Hematopoietic multipotent progenitor cell treated with erythropoietin and hydrocortisone succinate and interleukin-3 and kit ligand, for 6 days (in vitro differentiated cells): ENCODE data around the gene CTU1.
A peak's percentile ranks its signal among the peaks of the same experiment; 100 is the strongest.
"Not testable (repeated sequence)": the region's sequence is repeated elsewhere in the genome, so short reads cannot be mapped to it uniquely, and the experiment has no call there.

Experiments
- DNase-seq: peaks from one replicate; pipeline ENCODE4 v3.0.0-alpha.2; 2015

Gene CTU1

DNA sequence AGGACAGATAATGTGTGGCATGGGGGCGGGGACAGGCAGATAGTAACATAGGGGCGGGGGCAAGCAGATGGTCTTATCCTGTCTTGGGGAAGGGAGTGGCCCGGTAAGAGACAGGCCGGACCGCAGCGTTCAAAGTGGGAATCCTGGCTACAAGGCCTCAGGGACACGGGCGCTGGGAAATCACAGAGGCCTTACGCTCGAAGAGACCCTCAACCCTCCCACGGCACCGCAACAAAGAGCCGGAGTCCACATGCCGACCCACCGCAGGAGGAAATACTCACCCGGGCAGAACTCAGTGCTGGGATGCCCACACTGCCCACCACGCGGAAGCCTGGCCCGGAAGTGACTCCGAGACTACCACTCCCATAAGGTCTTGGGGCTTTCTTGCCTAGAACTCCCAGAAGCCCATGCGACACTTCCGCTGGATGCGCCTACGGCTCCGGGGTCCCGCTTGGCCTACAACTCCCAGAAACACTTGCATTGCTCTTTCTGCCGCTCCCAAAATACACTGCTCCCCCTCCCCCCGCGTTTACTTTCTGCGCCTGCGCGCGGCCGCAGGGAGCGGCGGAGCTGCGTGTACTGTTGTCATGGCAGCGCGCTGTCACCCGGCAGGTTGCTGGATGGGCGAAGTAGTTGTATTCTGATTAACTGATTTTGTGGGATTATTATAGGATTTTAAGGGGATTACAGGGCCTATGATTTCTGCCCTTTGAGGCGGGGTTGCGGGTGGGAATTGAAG lies at the start of gene CTU1:
CTU1 (minus strand) TSS at position 344 of the 739 bp plus-strand sequence. CDS start 3,840 bp downstream, outside the sequence.
- peak; percentile 99 for DNase-seq

DNA sequence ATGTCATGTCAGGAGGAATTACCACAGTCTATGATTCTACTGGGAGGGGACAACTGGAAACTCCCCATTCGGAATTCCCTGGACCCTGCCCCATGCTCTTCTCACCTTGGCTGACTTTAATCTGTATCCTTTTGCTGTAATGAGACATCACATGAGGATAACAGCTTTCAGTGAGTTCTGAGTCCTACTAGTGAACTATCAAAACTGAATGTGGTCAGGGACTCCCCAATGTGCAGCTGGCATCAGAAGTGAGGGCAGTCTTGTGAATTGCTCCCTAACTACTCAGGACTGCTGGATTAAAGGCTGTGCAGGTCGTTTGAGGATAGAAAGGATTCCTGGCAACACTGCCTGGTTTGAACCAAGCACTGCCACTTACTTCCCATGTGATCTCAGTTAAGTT lies 49.1 kb upstream of the CTU1 start:
- no peak for DNase-seq

DNA sequence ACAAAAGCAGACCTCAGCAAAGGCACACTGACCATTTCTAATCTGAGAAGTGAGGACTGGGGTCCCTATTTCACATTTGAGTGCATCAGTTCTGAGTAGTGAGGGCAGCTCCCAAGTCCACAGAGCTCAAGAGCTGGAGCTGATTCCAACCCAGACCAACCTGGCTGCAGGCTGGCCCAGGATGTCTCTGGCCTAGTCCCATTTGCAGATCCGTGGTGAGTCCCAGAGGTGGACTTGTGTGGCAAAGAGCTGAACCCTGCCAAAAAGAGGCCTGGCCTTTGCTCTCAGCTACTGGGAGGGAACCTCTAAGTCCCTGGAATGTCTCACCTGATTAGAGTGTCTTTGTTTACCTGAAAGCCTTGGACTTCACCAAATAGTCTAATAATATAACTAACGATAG lies 48.5 kb upstream of the CTU1 start:
- DNase-seq: no peak

DNA sequence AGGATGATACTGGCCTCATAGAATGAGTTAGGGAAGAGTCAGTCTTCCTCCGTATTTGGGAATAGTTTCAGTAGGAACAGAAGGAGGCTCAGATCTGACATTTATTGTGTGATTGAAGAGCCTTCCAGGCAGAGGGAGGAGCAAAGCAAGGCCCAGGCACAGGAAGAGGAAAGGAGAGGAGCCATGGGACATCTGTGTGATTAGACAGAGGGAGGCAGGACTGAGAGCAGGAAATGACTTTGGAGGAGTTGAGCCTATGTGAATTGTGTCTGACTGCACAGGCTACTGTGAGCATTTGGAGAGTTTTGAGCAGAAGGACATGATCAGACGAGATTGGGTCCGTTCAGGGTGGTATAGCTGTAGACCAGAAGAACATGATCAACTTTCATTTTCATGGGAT lies 42.4 kb upstream of the CTU1 start:
- DNase-seq: no peak

DNA sequence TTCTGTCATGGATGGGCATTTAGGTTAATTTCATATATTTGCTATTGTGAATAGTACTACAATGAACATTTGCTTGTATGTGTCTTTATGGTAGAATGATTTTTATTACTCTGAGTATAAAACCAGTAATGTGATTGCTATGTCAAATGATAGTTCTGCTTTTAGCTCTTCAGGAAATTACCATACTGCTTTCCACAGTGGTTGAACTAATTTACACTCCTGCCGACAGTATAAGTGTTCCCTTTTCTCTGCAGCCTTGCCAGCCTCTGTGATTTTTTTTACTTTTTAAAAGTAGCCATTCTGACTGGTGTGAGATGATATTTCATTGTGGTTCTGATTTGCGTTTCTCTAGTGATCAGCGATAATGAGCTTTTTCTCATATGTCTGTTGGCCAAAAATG lies 40.4 kb upstream of the CTU1 start:
- DNase-seq: no peak

DNA sequence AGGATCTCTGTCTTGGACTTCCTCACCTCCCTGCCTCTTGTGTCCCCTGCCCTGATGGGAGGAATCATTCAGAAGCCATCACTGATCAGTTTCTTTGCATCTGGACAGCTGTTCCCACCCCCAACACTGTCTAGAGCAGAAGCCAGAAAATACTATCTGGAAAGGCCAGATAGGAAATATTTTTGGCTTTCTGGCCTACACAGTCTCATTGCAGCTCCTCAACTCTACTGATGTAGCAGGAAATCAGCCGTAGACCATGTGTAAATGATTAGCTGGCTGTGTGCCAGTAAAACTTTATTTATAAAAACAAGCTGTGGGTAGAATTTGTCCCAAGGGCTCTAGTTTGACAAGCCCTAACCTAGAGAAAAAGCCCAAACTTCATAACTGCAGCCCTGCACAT lies 39.5 kb upstream of the CTU1 start:
- DNase-seq: peak; percentile 69

DNA sequence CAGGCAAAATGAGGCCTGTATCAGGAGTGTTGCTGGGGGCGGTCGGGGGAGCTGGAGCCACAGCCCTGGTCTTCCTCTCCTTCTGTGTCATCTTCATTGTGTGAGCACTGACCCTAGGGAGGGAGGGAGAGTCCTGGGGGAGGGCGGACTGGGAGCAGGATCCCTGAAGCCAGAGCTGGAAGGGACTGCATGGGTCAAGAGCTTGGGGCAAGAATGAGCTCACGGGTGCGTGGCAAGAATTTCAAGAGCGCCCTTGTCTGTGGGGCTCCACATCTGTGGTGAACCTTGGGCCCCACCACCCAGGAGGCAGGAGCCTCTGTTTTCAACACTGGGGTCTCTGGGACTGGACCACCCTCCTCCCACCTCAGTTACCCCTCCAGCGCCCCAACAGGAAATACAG lies 38.5 kb upstream of the CTU1 start:
- DNase-seq: no peak

DNA sequence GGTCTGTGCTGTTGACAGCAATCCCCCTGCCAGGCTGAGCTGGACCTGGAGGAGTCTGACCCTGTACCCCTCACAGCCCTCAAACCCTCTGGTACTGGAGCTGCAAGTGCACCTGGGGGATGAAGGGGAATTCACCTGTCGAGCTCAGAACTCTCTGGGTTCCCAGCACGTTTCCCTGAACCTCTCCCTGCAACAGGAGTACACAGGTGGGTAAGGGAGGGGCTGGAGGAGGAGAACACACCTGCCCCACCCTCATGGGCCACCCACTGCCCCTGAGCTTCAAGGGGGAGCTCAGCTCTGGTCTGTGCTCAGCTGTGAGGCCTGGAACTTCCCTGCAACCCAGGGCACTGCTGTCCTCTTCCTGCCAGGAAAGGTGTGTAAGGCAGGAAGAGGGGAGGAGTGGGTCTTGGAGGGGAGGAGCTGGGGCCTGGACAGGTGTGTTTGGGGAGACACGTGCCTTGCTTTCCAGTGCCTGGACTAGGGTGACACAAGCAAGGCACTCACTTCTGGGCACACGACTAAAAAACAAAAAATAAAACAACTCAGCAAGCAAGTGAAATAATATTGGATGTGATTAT lies 37.8 kb upstream of the CTU1 start:
- no peak for DNase-seq

DNA sequence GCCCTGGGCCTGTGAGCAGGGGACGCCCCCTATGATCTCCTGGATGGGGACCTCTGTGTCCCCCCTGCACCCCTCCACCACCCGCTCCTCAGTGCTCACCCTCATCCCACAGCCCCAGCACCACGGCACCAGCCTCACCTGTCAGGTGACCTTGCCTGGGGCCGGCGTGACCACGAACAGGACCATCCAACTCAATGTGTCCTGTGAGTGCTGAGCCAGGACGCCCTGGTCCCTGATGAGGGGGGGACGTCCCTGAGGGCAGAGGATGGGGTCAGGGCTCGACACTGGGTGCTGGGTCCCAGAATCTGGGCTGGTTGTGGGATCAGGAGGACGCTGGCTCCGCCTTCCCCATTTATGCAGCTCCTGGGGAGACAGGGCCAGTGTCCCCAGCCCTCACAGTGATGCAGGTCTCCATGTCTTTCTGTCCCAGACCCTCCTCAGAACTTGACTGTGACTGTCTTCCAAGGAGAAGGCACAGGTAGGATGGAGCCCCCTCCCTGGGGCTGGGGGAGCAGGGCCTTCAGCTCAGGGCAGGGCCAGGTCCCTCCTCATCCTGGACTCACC lies 36.4 kb upstream of the CTU1 start:
- DNase-seq: no peak

DNA sequence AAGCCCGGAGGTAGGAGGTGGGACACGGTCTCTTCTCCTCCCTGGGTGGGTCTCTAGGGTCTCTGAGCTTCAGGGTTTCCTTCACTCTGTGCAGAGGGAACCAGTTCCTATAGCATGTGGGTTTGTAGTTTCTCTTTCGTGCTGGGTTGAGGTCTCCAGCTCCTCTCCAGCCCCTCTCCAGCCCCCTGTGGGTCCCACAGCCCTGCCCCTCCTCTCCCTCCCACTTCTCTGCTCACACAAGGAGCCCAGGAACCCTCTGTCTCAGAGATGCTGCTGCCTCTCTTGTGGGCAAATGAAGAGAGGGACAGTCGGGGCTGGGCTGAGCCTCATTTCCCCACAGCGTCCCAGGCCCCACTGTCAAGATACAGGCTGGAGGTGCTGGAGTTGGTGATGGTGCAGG lies 35.3 kb upstream of the CTU1 start:
- DNase-seq: no peak

DNA sequence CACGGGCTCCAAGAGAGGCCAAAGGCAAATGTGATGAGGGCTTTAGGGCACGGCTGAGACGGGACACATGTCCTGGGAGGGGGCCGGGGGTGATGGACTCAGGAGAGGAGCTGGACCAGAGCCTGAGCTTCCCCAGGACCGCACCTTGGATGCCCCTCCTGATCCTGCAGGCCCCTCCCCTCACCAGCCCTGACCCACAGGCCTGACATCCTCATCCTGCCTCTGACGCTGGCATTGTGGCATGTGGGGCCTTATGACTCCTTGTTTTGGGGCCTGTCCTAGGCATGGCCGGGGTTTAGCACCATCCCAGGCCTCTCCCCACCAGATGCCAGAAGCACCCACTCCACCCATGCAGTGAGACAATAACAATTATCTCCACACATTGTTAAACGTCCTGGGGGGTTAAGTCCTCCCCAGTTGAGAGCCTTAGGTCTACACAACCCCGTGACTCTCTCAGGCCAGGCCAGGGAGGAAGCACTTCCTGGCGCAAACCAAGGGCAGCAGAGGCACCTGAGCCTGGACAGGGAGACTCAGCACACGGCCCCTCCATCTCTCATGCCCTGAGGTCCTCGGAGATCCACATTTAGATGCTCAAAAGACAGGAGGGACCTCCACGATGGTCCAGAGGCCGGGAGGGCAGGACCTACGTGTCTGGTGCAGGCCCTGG lies 34.7 kb upstream of the CTU1 start:
- DNase-seq: not testable (repeated sequence)

DNA sequence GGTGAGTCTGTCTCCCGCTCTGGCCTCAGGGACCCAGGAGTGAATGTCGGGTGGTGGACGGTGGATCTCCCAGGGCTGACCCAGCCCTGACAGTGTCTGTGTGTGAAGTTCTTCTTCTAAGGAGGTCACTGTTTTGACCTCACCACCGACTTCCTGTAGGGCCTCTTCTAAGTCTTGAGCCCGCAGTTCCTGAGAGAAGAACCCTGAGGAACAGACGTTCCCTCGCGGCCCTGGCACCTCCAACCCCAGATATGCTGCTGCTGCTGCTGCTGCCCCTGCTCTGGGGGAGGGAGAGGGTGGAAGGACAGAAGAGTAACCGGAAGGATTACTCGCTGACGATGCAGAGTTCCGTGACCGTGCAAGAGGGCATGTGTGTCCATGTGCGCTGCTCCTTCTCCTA lies 33.9 kb upstream of the CTU1 start, which contains the start of gene SIGLEC7:
SIGLEC7 (plus strand) TSS at position 183 of the 400 bp plus-strand sequence; CDS start at position 252, 69 bp downstream.
- no peak for DNase-seq

DNA sequence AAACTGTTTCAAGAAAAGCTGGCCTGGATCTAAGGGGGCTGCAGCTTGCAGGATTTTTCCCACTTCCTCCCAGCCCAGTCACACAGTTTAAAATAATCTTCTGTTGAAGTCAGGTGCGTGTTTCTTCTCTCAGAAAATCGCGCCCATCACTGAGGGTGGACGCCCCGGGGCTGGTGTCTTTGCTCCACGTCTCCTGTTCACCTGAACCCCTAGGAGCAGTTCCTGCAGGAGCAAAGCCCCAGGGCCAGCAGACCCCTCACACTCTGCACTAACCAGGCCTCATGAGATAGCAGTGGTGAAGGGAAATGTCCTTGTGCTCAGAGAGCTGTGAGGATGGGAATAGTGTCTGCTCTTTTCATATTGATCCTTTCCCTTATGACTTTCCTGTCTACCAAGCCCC lies 33.0 kb upstream of the CTU1 start:
- no peak for DNase-seq

DNA sequence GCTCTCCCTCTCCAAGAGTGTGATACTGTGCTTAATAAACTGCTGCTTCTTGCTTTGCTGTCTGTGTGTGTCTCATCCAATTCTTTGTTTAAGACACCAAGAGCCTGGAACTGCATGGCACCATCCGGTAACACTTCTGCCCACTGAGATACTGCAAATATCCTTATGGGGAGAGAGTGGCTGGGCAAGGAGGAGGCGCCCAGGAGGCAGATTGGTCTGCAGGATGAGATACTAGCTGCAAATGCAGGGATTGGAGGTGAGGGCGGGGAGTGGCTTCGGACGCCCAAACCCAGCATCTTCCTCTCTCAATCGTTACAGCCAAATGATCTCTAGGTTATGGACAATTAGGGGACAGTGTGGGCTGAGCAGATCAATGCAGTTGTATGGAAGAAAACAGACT lies 32.2 kb upstream of the CTU1 start:
- no peak for DNase-seq

DNA sequence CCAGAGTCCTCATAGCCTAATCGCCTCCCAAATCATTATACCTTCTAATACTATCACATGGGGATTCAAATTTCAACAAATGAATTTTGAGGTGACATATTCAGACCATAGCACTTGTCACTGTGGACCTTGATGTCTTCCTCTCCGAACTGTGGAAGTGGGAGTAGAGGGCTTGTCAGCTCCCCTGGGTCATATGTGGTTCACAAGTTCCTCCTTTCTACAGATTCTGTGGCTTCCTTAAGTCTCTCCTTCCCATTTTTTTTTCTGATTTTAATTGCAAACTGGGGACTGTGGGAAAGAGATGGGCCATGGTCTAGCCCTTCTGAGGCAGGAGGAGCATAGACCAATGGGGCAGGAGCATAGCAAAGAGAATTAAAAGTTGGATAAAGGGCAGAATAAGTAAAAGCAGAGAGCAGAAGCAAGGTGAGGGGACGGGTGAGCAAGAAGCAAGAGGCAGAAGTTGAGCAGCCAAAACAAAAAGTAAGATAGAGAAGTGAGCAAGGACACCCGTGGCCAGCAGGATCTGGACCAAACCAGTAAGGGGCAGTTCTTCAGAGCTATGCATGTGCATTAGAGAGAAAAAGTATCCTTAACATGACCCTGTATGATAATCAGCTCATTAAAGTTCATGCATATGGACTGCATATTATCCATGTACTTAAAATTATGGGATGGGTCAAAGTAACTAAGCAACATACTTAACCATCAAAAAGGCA lies 31.2 kb upstream of the CTU1 start:
- peak; percentile 30 for DNase-seq

DNA sequence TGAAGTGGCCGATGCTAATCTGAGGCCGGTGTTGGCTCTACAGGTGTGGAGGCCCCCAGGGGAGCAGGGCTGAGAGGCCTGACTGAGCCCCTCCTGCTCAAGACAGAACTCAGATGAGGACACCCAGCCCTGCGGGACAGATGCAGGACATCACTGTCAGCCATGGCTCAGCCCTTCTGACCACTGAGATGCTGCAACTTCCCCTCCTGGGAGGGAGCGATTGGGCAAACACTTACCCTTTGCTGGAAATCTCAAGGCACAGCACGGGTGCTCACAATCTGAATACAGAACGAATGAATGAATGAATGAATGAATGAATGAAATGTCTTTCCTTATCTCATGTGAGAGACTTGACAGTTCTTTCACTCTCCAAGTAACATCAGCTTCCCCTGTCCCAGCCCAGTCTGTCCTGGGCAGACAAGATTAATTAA lies 30.4 kb upstream of the CTU1 start:
- DNase-seq: peak; percentile 64

DNA sequence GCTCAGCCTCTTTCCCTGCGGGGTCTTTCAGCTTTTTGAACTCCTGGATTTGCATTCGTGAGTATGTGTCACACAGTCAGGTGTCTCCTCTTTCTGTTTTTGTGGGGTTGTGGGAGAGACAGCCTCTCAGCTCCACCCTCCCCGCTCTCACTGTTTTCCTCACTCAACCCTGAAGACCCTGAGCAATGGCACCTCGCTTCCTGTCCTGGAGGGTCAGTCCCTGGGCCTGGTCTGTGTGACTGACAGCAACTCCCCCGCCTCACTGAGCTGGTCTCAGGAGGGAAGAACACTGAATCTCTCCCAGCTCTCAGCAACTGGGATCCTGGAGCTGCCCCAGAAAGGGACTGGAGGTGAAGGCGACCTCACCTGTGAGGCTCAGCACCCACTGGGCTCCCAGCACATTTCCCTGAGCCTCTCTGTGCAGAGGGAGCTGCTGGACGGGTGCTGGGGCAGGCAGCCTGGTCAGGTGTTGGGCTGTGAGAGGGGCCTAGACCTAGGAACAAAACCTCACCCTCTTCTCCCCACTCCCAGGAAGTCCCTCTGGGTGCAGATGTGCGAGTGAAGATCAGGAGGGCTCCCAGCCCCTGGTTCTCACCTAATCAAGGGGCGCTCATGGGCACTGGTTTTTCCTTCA lies 29.7 kb upstream of the CTU1 start:
- no peak for DNase-seq

DNA sequence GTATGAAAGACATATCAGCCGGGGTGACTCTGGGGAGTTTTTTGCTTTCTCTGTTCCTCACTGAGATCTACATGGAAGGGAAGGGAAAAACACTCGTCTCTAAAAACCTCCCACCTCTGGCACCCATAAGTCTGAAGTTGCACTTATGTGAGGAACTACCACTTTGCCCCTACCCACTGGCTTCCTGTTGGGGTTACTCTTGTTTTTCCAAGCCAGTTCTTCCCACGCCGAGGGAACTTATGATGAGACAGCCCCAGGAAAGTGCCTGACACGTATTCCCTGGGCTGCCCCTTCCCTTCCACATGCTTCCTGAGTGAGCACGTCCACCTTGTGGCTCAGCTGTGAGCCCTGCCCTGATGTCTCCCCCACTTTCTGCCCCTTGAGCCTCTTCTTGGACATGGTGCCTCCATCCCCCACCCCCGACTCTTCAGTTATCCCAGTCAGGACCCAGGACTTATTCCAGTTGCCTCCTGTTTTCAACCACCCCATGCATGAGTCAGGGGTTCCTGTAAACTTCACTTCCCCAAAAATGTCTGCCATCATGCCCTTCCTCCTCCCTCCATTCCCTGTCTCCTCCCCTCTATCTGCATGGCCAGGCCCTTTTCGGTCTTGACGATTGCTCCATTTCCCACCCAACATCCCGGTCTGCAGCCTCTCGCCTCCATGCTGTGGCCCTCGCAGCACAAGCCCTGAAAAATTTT lies 28.8 kb upstream of the CTU1 start:
- peak; percentile 29 for DNase-seq

DNA sequence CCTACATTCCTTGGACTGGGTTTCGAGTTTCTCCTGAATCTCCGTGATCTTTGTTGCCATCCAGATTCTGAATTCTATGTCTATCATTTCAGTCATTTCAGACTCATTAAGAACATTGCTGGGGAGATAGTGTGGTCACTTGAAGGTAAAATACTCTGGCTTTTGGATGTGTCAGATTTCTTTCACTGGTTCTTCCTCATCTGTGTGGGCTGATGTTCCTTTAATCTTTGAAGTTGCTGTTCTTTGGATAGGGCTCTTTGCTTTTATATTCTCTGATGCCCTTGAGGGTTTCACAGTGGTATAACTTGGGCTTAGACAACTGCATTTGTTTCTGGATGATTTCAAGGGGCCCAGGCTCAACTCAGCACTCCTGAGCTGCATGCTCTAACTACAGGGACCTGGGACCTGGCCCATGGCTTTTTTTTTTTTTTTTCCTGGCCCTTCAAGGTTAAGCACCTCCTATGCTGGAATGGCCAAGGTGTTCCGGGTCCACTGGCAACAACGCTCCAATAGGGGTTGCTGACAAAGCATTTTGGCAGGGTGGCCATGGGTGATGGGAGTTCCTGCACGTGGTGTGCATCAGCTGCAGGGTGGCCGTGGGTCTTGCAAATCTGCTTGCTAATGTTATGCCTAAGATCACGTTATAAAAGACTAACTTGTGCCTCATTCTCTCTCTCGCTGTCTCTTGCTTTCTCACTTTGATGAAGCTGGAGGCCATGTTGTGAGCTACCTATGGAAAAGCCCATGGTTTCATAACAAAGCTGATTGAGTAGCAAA lies 28.0 kb upstream of the CTU1 start:
- DNase-seq: no peak

DNA sequence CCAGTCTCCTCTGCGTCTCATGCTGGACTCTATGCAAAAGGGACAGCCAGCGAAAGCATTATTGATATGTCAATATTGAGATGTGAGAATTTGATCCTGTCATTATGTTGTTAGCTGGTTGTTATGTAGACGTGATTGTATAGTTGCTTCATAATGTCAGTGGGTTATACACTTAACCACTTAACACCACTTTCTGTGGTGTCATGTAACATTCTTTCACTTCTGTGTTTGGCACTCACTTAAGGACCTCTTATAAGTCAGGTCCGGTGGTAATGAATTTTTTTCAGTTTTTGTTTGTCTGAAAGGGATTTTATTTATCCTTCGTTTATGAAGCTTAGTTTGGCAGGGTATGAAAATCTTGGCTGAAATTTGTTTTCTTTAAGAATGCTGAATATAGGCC lies 26.8 kb upstream of the CTU1 start:
- no peak for DNase-seq
